ENCODE measurements around the gene NAGLU.

NAGLU gene

GRCh38 chr17:42565523-42566214 is 29.6 kb downstream of the NAGLU start:
- DNase-seq, result no peak

DNA sequence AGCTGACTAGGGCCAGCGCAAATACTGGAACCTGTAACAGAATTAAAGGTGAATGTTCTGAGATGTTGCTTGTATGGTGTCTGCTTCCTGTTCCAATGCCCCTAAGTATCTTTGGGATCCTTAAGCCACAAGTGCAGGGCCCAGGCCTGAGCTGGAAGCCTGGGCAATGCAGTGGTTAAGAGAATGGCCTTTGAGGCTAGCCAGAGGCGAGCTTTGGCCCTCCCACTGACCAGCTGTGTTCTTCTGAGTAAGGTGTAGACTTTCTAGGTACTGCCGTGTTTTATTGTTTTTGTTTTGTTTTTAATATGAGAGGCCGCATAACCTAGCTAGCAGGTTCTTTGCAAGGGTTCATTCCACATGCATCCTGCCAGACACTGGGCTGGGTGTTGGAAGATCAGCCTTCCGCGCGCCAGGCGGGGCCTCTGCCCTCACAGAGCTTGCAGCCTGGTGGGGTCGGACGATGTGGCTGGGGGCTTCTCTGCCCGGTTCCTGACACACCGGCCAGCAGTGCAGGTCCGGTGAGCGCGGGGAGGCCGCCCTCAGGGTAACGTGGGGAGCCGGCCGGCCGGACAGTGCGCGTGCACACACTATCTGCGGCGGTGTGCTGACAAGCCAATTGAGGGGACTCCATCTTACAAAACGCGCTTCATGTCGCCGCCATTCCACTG is 30.3 kb downstream of the NAGLU start:
- DNase-seq, result no peak

DNA sequence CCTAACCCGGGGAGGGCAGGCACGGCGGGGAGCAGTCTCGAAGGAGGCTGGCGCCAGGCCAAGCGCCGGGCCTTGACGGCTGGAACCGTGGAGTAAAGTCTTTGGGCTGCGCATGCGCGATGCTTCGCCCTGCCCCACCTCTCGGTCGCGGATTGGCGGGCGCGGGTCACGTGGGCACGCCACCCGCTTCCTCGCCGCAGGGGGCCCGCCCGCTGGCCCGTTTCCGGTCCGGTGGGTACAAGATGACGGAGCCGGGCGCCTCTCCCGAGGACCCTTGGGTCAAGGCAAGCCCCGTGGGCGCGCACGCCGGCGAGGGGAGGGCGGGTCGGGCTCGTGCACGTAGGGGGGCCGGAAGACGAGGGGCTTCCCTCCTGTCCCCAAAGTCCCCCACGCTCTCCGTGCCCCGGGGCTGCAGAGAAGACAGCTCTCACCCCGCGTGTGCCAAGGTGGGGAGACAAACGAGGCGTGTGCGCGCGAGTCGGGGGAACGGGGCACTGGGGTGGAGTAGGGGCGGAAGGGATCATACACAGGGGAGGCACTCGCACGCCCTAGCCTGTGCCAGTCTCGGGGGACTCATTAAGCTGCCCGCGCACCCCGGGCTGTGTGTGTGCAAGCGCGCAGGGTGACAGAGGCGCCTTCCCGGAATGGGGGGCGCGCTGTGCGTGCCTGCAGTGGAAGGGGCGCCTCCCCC is 31.0 kb downstream of the NAGLU start, which contains the start of gene MLX:
MLX (plus strand) TSS at position 218 of the 691 bp plus-strand sequence; CDS start at position 243, 25 bp downstream.
- DNase-seq, result peak; percentile 98

GRCh38 chr17:42568341-42569111 is 32.5 kb downstream of the NAGLU start:
- DNase-seq, result no peak

- DNase-seq, result no peak
Measured at GRCh38 chr17:42571435-42572225, 35.6 kb downstream of the NAGLU start.

DNA sequence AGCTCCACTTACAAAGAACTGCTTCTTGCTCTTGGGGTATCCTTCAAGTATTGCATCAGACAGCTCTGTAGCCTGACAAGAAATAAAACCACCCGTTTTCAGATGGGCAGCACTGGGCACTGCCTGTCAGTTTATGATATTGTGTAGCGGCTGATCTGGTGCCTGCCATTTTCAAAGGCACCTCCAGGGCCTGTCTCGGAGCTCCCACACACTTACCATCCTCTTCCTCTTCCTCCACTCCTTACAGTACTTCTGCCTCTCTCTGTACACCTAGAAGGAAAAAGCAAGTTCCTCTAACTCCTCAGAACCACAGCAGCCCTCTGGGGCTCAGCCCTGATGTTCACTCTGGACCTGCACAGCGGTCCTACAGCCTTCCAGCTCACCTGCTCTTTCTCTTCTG is 37.1 kb downstream of the NAGLU start:
- DNase-seq, result no peak

DNA sequence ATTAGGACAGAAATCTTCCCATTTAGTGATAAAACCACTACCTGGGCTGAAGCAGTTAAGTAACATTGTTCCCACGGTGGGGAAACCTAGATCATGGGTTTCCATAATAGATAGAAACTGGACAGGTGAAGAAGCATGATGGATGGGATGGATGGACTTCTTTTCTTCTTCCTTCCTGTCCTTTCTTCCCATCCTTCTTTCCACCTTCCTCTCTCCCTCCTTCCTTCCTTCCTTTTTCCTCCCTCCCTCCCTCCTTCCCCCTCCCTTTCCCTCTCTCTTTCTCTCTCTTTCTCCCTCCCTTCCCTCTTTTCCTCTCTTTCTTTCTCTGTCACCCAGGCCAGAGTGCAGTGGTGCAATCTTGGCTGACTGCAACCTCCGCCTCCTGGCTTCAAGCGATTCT is 38.4 kb downstream of the NAGLU start:
- DNase-seq, result no peak

- no peak for DNase-seq
Measured at GRCh38 chr17:42577140-42577531, 41.1 kb downstream of the NAGLU start.

DNA sequence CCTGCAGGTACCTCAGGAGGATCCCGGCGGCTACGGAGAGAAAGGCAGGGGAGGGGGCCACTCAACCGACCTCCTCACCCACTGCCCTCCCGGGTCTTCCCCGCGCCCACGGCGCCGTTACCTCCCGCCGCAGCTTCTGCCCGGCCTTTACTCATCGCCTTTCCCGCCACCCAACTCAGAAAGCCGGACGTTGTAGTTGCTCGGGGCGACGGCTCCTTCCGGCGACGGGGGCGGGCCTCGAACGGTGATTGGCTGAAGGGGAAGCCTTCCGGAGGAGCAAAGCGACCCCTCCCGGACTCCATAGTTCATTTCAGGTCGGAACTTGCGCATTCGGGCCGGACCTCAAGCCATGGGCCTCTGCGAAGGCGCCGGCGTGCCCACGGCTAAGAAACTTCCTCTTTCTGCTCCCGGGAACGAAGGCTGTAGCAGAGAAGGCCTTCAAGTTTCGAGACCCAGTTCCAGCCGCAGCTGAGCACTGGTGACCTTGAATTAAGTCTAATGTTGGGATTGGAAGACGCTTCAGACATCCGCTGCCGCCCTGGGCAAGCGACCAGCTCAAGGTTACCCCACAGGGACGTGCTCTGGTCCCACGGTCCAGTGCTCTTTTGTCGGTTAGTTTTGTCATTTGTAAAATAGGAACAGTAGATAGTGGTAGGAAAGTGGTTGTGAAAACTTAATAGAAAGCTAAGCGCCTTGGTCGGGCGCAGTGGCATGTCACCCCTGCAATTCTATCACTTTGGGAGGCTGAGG is 41.7 kb downstream of the NAGLU start, which contains the start of gene PSMC3IP:
PSMC3IP (minus strand) TSS at position 198 of the 750 bp plus-strand sequence; CDS start at position 155, 43 bp downstream.
- DNase-seq, result peak; percentile 98

DNA sequence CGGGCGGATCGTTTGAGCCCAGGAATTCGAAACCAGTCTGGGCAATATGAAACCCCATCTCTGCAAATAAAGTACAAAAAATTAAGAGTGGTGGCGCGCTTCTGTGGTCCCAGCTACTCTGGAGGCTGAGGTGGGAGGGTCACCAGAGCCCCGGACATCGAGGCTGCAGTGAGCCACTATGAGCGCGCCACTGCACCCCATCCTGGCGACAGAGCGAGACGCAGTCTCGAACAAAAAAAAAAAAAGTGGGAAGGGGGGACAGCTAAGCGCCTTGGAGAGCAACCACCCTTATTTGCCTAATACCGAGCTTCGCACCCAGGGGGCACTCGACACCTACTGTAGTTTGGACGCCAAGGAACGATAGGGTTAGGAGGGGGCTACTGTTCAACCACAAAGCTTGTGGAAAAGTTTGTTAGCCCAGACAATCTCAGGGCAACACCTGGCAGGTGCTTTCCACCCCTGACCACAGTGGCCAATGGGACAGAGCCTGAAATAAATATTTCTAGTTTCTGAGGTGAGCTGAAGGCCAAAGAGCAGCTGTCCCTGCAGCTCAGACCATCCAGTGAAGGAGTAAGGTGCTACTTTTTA is 42.3 kb downstream of the NAGLU start:
- DNase-seq, result peak; percentile 82

DNA sequence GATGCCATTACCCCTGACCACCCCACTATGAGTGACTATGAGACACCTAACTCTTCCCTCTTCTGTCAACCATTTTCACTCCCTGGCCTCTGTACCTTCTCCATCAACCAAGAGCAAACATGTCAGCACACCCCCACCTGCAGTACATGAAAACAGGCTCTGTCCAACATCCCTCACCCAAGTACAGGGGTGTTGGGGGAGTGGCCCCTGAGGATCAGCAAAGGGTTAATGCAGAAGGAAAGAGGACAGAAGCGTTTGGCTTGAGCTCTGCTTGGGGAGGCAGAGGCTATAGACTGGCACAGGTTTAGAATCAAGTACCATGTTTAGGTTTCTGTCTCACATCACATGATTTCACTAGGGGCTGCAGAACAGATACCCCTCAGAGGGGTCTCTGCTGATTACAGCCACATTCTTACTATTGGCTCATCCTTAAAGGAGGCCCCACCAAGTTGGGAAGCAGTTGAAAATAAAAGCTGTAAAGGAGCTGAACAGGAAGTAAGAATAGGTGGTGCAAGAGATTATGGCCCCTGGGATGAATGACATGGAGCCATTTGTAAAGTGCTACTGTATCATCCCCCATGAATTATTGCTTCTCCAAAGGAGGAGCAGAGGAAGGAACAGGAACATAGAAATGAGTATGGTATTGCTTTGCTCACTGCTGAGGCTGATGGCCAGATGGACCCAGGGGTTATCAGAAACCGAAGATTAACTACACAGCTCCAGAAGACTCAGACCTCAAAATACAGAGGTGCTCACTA is 43.9 kb downstream of the NAGLU start:
- no peak for DNase-seq

GRCh38 chr17:42581744-42582270 is 45.8 kb downstream of the NAGLU start:
- DNase-seq, result no peak

GRCh38 chr17:42584880-42585279 is 48.8 kb downstream of the NAGLU start:
- DNase-seq, result no peak

DNA sequence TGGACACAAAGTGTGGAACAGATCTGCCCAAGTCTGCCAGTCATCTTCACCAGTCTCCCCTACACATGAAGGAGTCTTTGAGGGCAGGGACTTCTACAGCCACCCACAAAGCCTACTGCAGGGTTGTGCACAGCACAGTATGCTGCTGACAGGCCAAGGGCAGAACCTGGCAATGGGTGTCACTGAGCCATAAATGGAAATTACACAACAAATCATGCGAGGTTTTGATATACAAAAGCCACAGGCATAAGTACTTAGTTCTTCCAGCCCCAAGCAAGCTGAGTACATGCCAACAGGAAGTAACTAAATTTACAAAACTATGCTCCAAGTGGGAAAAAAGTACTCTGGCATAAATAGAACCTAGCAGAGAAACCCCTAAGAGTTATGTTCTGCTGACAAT is 49.3 kb downstream of the NAGLU start:
- no peak for DNase-seq

GRCh38 chr17:42586514-42587230 is 50.6 kb downstream of the NAGLU start:
- no peak for DNase-seq

GRCh38 chr17:42590886-42591285 is 54.8 kb downstream of the NAGLU start:
- no peak for DNase-seq

DNA sequence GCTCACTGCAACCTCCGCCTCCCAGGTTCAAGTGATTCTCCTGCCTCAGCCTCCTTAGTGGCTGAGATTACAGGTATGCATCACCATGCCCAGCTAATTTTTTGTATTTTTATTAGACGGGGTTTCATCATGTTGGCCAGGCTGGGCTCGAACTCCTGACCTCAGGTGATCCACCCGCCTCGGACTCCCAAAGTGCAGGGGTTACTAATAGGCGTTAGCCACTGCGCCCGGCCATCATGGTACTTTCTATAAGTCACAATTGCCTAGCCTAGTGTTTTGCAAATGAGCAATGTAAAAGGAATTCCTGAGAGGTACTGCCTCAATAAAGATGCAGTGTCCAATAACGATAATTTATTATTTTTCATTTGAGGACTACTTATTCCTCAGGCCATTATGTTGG is 55.4 kb downstream of the NAGLU start:
- no peak for DNase-seq
